ENCODE data around the gene CIRBP.
"Not testable (repeated sequence)": the region's sequence is repeated elsewhere in the genome, so short reads cannot be mapped to it uniquely, and the experiment has no call there.

Gene CIRBP

GRCh38 chr19:1307320-1307719, 38.2 kb downstream of the CIRBP start:
- no peak for DNase-seq

GRCh38 chr19:1307755-1308303, 38.7 kb downstream of the CIRBP start:
- no peak for DNase-seq

DNA sequence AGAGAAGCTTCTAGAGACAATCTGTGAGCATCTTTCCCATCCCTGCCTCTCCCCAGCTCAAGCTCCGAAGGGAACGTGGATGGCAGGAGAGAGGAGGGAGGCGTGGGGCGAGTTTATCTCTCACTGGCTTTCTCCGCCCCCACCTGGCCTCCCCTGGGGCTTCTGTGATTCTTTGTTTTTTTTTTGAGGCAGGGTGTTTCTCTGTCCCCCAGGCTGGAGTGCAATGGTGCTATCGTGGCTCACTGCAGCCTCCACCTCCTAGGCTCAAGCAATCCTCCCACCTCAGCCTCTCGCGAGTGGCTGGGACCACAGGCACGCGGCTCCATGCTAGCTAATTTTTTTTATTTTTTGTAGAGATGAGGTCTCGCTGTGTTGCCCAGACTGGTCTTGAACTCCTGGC, 39.6 kb downstream of the CIRBP start:
- DNase-seq, result no peak

DNA sequence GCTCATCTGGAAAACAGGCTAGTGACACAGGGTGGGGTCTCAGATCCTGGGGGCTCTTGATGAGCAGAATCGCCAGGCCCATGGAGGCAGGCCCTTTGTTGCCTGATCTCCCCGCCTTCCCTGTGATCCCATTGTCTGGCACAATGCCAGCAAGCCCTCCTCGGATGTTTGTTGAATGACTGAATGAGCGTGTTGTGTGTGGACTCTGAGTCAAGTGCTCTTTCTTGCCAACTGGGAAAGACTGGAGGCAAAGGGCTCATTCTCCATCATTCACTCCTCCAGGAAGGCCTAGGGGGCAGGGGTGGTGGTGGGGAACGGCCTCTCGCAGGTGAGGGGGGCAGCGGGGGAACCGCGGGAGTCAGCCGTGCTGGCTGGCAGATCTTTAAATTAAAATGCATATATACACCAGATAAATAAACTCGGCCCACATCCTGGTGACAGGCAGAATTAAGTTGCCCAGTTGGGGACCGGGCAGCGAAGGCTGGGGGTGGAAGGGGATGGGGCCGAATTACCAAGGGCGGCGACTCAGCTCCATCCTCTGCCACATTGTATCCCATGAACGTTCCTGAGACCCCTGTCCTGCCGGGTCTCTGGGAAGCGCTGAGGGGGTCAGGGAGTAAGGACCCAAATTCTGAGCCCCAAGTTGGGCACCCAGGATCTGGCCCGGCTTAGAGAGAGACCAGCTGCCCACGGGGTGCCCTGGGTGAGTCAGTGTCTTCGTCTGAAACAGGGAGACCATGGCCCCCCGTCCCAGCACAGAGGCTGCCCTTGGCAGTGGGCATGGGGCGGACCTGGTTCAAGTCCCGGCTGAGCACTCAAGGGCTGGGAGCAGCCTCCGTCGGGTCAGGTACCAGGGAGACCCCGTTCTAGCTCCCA, 41.1 kb downstream of the CIRBP start:
- DNase-seq, result no peak

GRCh38 chr19:1310853-1311180, 41.7 kb downstream of the CIRBP start:
- DNase-seq, result no peak

- DNase-seq, result no peak
These were observed 42.5 kb downstream of the CIRBP start for GRCh38 chr19:1311543-1312091.

DNA sequence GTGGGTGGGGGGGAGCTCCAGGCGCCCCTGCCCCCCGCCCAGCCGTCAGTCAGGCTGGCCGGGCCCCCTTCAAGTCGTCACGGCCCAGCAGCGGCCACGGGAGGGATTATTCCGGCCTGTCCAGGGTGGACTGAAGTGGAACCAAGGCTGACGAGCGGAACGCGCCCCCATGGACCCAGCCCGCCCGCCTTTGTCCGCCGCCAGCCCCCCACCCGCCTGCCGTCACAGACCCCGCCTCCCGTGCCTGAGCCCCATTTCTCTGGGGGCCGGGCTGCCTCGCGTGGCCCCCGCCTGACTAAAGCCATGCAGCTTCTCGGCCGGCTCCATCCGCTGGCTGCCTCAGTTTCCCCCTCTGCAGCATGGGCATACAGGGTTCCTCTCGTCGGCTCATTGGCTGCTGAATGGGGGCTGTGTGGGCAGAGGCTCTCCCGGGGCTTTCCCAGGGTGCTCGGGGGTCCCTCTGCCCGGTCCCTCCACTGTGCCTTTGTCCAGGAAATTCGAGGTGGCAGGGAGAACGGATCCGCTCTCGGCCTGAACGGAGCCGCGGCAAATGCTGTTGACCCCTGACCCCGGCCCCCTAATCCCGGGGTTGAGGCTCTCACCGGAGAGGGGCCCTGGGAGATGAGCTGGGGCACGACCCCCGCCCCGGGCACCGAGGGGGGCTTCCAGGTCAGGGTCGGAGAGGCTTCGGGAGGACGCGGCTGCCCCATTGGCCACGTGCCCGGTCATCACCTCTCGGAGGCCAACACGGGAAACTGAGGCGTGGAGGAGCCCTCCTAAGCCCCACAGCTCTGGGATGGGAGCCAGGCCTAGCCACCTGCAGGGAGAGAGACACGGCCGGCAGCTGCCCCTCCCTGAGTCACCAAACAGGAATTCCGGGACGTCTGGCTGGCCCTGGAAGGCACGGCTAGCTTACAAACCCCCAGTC, 43.9 kb downstream of the CIRBP start:
- no peak for DNase-seq

- DNase-seq, result no peak
These were observed 44.8 kb downstream of the CIRBP start for GRCh38 chr19:1313695-1314613.

- peak in 42 of 51 donors; percentile 6 to 80 (median 43) for DNase-seq
These were observed 46.5 kb downstream of the CIRBP start for GRCh38 chr19:1315470-1316166.

DNA sequence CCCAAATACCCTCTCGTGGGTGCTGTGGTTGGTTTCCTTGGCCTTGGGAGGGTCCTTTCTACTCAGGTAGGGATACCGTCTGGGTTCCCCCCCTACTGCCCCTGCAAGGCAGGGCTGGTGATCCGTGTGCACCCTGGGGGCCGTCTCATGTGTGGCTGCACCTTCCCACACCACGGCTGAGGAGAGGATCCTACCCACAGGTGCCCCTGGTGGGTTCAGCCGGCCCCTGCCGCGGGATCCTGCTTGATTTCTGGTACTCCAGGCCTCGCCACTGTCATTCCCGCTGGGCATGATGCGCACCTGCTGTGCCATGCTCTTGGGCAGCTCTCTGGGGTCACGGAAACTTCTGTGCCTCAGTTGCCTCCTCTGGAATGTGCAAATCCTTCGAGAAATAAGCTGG, 47.3 kb downstream of the CIRBP start:
- DNase-seq, result no peak

GRCh38 chr19:1317274-1318003, 48.3 kb downstream of the CIRBP start:
- DNase-seq, result no peak

- no peak for DNase-seq
These were observed 49.7 kb downstream of the CIRBP start for GRCh38 chr19:1318678-1319471.

GRCh38 chr19:1320282-1320650, 51.1 kb downstream of the CIRBP start:
- not testable (repeated sequence) for DNase-seq

DNA sequence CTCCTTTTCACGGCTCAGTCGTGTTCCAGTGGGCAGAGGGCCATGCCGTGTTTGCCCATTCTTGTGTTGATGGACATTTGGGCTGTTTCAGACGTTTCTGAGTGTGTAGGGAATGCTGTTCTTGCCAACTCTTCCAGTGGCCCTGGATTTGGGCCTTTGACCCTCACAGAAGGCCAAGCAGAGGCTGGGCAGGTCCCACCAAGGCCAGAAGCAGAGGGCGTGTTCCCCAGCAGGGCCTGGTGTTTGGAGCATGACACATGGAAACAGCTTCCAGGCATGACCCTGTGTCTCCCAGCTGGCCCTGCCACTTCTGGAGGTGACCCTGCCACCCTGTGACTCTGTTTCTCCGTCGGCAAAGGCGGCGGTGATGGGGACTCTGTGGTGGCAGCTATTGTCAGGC, 52.4 kb downstream of the CIRBP start:
- DNase-seq, result no peak

GRCh38 chr19:1322198-1322981, 53.3 kb downstream of the CIRBP start:
- DNase-seq, result no peak

- DNase-seq, result no peak
These were observed 55.2 kb downstream of the CIRBP start for GRCh38 chr19:1324249-1324805.
